PFSK-1 (cell line): Measurements from ENCODE around the gene VPS13A.

Experiments used
- TAF1 ChIP-seq: IDR thresholded peaks from 2 replicates; pipeline ENCODE4 v1.6.1; 2012; ENCODE audit warnings: low read length, control low read depth, borderline replicate concordance; ENCODE audit not compliant: insufficient read depth
- TF ChIP-seq, protein P1 (sequence below), 2 experiments: IDR thresholded peaks; 2 replicates each; pipeline versions ENCODE4 v1.6.1 to v1.8.0; 2011 to 2012; ENCODE audit warnings: low read depth in 2 of 2, low read length in 2 of 2, control low read depth in 1 of 2, inconsistent platforms in 1 of 2, mild to moderate bottlenecking in 1 of 2, moderate library complexity in 1 of 2; ENCODE audit not compliant: insufficient read depth in 1 of 2

- TF ChIP-seq, protein P1, sequence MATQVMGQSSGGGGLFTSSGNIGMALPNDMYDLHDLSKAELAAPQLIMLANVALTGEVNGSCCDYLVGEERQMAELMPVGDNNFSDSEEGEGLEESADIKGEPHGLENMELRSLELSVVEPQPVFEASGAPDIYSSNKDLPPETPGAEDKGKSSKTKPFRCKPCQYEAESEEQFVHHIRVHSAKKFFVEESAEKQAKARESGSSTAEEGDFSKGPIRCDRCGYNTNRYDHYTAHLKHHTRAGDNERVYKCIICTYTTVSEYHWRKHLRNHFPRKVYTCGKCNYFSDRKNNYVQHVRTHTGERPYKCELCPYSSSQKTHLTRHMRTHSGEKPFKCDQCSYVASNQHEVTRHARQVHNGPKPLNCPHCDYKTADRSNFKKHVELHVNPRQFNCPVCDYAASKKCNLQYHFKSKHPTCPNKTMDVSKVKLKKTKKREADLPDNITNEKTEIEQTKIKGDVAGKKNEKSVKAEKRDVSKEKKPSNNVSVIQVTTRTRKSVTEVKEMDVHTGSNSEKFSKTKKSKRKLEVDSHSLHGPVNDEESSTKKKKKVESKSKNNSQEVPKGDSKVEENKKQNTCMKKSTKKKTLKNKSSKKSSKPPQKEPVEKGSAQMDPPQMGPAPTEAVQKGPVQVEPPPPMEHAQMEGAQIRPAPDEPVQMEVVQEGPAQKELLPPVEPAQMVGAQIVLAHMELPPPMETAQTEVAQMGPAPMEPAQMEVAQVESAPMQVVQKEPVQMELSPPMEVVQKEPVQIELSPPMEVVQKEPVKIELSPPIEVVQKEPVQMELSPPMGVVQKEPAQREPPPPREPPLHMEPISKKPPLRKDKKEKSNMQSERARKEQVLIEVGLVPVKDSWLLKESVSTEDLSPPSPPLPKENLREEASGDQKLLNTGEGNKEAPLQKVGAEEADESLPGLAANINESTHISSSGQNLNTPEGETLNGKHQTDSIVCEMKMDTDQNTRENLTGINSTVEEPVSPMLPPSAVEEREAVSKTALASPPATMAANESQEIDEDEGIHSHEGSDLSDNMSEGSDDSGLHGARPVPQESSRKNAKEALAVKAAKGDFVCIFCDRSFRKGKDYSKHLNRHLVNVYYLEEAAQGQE (IDR thresholded peaks at IDR 0.05; ENCODE audit: insufficient read depth in 1 of 2, low read depth in 2 of 2, low read length in 2 of 2): no peak
- TF ChIP-seq TAF1: no peak
Observed at GRCh38 chr9:77176686-77177142, 620 bp upstream of the VPS13A start.
